PFSK-1 (cell line): ENCODE results near the gene TMX1.

ENCODE experiments used
- FOXP2 ChIP-seq: optimal IDR thresholded peaks from 2 replicates; pipeline ENCODE3; 2011; ENCODE audit warnings: borderline replicate concordance, control low read depth, inconsistent platforms; ENCODE audit not compliant: insufficient read depth; ENCODE audit errors: extremely low read length, extremely low read depth
- POLR2AphosphoS5 ChIP-seq: IDR thresholded peaks from 2 replicates; pipeline ENCODE4 v1.6.1; 2012; ENCODE audit warnings: low read depth, mild to moderate bottlenecking, control low read depth, low read length, moderate library complexity
- SIN3A ChIP-seq: IDR thresholded peaks from 2 replicates; pipeline ENCODE4 v1.6.1; 2012; ENCODE audit warnings: mild to moderate bottlenecking, low read length, moderate library complexity, borderline replicate concordance; ENCODE audit not compliant: insufficient read depth
- TAF1 ChIP-seq: IDR thresholded peaks from 2 replicates; pipeline ENCODE4 v1.6.1; 2012; ENCODE audit warnings: low read length, control low read depth, borderline replicate concordance; ENCODE audit not compliant: insufficient read depth
- TF ChIP-seq, protein P1 (sequence below), 2 experiments: IDR thresholded peaks; 2 replicates each; pipeline versions ENCODE4 v1.6.1 to v1.8.0; 2011 to 2012; ENCODE audit warnings: low read depth in 2 of 2, low read length in 2 of 2, control low read depth in 1 of 2, inconsistent platforms in 1 of 2, mild to moderate bottlenecking in 1 of 2, moderate library complexity in 1 of 2; ENCODE audit not compliant: insufficient read depth in 1 of 2

Gene TMX1

GRCh38 chr14:51290132-51290531 is 50.1 kb downstream of the TMX1 start:
- TF ChIP-seq POLR2AphosphoS5 (no peak), FOXP2 (no peak), SIN3A (no peak), TAF1 (no peak)
- TF ChIP-seq, protein P1, sequence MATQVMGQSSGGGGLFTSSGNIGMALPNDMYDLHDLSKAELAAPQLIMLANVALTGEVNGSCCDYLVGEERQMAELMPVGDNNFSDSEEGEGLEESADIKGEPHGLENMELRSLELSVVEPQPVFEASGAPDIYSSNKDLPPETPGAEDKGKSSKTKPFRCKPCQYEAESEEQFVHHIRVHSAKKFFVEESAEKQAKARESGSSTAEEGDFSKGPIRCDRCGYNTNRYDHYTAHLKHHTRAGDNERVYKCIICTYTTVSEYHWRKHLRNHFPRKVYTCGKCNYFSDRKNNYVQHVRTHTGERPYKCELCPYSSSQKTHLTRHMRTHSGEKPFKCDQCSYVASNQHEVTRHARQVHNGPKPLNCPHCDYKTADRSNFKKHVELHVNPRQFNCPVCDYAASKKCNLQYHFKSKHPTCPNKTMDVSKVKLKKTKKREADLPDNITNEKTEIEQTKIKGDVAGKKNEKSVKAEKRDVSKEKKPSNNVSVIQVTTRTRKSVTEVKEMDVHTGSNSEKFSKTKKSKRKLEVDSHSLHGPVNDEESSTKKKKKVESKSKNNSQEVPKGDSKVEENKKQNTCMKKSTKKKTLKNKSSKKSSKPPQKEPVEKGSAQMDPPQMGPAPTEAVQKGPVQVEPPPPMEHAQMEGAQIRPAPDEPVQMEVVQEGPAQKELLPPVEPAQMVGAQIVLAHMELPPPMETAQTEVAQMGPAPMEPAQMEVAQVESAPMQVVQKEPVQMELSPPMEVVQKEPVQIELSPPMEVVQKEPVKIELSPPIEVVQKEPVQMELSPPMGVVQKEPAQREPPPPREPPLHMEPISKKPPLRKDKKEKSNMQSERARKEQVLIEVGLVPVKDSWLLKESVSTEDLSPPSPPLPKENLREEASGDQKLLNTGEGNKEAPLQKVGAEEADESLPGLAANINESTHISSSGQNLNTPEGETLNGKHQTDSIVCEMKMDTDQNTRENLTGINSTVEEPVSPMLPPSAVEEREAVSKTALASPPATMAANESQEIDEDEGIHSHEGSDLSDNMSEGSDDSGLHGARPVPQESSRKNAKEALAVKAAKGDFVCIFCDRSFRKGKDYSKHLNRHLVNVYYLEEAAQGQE (IDR thresholded peaks at IDR 0.05; ENCODE audit: insufficient read depth in 1 of 2, low read depth in 2 of 2, low read length in 2 of 2), result no peak

DNA sequence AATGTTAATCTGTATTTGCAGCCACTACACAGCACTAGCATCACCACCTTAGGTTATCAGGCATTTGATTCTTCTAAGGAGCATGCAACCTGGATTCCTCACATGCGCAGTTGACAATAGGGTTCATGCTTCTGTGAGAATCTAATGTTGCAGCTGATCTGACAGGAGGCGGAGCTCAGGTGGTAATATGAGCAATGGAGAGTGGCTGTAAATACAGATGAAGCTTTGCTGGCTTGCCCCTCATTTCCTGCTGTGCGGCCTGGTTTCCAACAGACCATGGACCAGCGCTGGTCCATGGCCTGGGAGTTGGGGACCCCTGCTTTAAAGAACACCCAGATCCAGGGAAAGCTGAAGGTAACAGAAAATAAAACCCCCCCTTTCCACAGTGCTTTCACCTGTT is 51.0 kb downstream of the TMX1 start:
- TF ChIP-seq SIN3A (no peak), TAF1 (no peak), POLR2AphosphoS5 (no peak), FOXP2 (no peak)
- TF ChIP-seq, protein P1 (IDR thresholded peaks at IDR 0.05; ENCODE audit: insufficient read depth in 1 of 2, low read depth in 2 of 2, low read length in 2 of 2), result no peak

DNA sequence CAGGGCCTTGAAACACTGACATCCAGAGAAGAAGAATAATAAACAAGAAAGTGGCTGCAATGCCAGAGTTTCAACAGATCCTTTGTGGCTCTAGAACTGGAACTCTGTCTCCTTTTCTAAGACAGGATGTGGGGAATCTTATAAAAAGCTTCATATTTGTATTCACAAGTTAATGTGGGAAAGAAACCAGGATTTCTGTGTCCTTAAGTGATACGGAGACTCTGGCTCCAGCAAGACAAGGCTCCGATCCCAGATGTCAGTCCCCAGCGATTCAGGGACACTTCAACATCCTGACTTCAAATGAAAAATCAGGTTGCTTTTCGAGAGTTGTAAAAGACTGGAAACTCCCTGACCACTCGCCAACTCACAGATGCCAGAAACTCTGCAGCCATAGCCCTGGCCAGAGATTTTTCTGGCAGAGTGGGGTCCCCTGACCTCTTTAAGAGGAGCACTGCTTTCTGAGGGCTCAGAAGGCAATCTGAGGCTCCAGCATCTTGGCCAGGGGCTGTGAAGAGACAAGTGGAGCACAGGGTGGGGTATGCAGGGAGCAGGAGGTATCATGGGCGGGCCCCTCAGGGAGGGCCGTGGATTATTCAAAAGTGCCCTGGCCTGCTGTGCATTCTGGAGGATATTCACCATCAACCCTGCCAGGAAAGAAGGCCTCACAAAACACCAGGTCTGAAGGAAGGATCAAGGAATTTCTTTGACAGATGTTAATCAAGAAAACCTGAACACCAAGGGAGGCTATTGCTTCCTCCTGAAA is 53.3 kb downstream of the TMX1 start:
- TF ChIP-seq TAF1 (no peak), POLR2AphosphoS5 (no peak), SIN3A (no peak), FOXP2 (no peak)
- TF ChIP-seq, protein P1 (IDR thresholded peaks at IDR 0.05; ENCODE audit: insufficient read depth in 1 of 2, low read depth in 2 of 2, low read length in 2 of 2), result no peak

GRCh38 chr14:51293912-51294389 is 53.9 kb downstream of the TMX1 start:
- TF ChIP-seq SIN3A (no peak), FOXP2 (no peak), POLR2AphosphoS5 (no peak), TAF1 (no peak)
- TF ChIP-seq, protein P1 (IDR thresholded peaks at IDR 0.05; ENCODE audit: insufficient read depth in 1 of 2, low read depth in 2 of 2, low read length in 2 of 2), result no peak

GRCh38 chr14:51294951-51295525 is 55.0 kb downstream of the TMX1 start:
- TF ChIP-seq SIN3A, result no peak
- no peak for TF ChIP-seq FOXP2
- TF ChIP-seq POLR2AphosphoS5, result no peak
- TF ChIP-seq, protein P1 (IDR thresholded peaks at IDR 0.05; ENCODE audit: insufficient read depth in 1 of 2, low read depth in 2 of 2, low read length in 2 of 2), result no peak
- no peak for TF ChIP-seq TAF1
